Astrocyte (in vitro differentiated cells and primary cell): Measurements from ENCODE around the gene F7. TPM values are rescaled to one million over a fixed set of nuclear protein-coding genes. Genes with fewer than 3 reads are reported as not detected.
"Not testable (repeated sequence)": the region's sequence is repeated elsewhere in the genome, so short reads cannot be mapped to it uniquely, and the experiment has no call there.

Experiments used
- DNase-seq: peaks from one replicate; pipeline ENCODE4 v3.0.0-alpha.2; 2010; ENCODE audit warnings: low read depth
- FAIRE-seq: peaks from 2 replicates; lab custom pipeline; 2011; peaks lifted over from hg19 to GRCh38; lab: Jason Lieb, UNC
- H2AFZ ChIP-seq: 2 replicates; pipeline ENCODE4 v1.6.0; 2012; ENCODE audit warnings: low read depth, low read length, inconsistent platforms
- H3K27ac ChIP-seq: 2 replicates; pipeline ENCODE4 v1.5.1; 2011; ENCODE audit warnings: low read depth, low read length, inconsistent platforms
- H3K27me3 ChIP-seq: 2 replicates; pipeline ENCODE4 v1.6.0; 2011; ENCODE audit warnings: low read length, inconsistent platforms; ENCODE audit not compliant: insufficient read depth
- H3K36me3 ChIP-seq: 2 replicates; pipeline ENCODE4 v1.5.1; 2011; ENCODE audit warnings: low read length, inconsistent platforms; ENCODE audit not compliant: insufficient read depth
- H3K4me1 ChIP-seq: 2 replicates; pipeline ENCODE4 v1.5.1; 2011; ENCODE audit warnings: low read length, inconsistent platforms; ENCODE audit not compliant: insufficient read depth
- H3K4me2 ChIP-seq: 2 replicates; pipeline ENCODE4 v1.6.0; 2012; ENCODE audit warnings: low read length, inconsistent platforms
- H3K4me3 ChIP-seq: 2 replicates; pipeline ENCODE4 v1.5.1; 2011; ENCODE audit warnings: low read depth, mild to moderate bottlenecking, low read length, inconsistent platforms; ENCODE audit not compliant: insufficient read depth
- H3K79me2 ChIP-seq: 2 replicates; pipeline ENCODE4 v1.6.0; 2012; ENCODE audit warnings: mild to moderate bottlenecking, low read length, inconsistent platforms; ENCODE audit not compliant: insufficient read depth
- H3K9ac ChIP-seq: 2 replicates; pipeline ENCODE4 v1.6.0; 2012; ENCODE audit warnings: mild to moderate bottlenecking, low read length, inconsistent platforms
- H3K9me3 ChIP-seq: 2 replicates; pipeline ENCODE4 v1.5.1; 2012; ENCODE audit warnings: low read depth, mild to moderate bottlenecking, low read length, inconsistent platforms; ENCODE audit not compliant: insufficient read depth
- H4K20me1 ChIP-seq: 2 replicates; pipeline ENCODE4 v1.6.0; 2012; ENCODE audit warnings: low read length, inconsistent platforms; ENCODE audit not compliant: insufficient read depth
- H3K27ac Mint-ChIP-seq: one replicate; pipeline ENCODE4 v1.8.0; 2021; ENCODE audit warnings: mild to moderate bottlenecking, mixed read lengths; ENCODE audit not compliant: unreplicated experiment
- H3K27me3 Mint-ChIP-seq: one replicate; pipeline ENCODE4 v1.8.0; 2021; ENCODE audit warnings: low read depth, mixed read lengths; ENCODE audit not compliant: unreplicated experiment
- H3K36me3 Mint-ChIP-seq: one replicate; pipeline ENCODE4 v1.8.0; 2021; ENCODE audit warnings: low read depth, mixed read lengths; ENCODE audit not compliant: unreplicated experiment
- H3K4me1 Mint-ChIP-seq: one replicate; pipeline ENCODE4 v1.8.0; 2021; ENCODE audit warnings: low read depth, mixed read lengths; ENCODE audit not compliant: unreplicated experiment
- H3K4me3 Mint-ChIP-seq: one replicate; pipeline ENCODE4 v1.8.0; 2021; ENCODE audit warnings: mild to moderate bottlenecking, moderate library complexity, mixed read lengths; ENCODE audit not compliant: unreplicated experiment
- H3K9me3 Mint-ChIP-seq: one replicate; pipeline ENCODE4 v1.8.0; 2021; ENCODE audit warnings: mild to moderate bottlenecking, mixed read lengths; ENCODE audit not compliant: unreplicated experiment
- EZH2 ChIP-seq: IDR thresholded peaks from 2 replicates; pipeline ENCODE4 v1.6.1; 2012; ENCODE audit warnings: mild to moderate bottlenecking, low read length, inconsistent platforms; ENCODE audit not compliant: insufficient read depth
- total RNA-seq: library from RNA; stranded (reverse); gene quantifications from 2 replicates; pipeline ENCODE4 v1.2.1, GENCODE V29; 2021
- TF ChIP-seq, protein P1 (sequence below): IDR thresholded peaks from 2 replicates; pipeline ENCODE4 v1.5.1; 2011; ENCODE audit warnings: low read depth, mild to moderate bottlenecking, inconsistent platforms, low read length, moderate library complexity; ENCODE audit not compliant: insufficient read depth

The F7 gene
- total RNA-seq, 1 donor from 2014 or later = not detected

DNA sequence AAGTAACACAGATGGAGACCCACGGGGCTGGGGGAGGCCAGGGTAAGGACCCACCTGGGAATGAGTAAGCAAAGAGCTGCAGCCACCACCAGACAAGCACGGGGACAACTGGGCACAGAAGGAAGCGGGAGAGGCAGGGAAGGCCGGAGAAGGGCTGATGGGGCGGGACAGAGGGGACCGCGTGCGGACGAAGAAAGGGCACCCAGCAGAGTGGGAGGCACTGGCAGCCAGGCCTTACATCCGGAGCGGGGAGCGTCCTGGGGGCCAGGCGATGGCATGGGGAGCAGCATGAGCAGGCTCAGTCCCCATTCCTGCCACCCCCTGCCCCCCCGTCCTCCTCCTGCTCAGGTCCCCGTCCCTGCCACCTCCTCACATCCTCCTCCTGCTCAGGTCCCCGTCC, 55.8 kb downstream of the F7 start:
- no peaks in the 10 kb centered on the region for H3K9me3 Mint-ChIP-seq
- no peak overlapping the region for H3K4me3 ChIP-seq
- no peaks in the 10 kb centered on the region for H3K27me3 ChIP-seq
- no peak for TF ChIP-seq EZH2
- TF ChIP-seq, protein P1, sequence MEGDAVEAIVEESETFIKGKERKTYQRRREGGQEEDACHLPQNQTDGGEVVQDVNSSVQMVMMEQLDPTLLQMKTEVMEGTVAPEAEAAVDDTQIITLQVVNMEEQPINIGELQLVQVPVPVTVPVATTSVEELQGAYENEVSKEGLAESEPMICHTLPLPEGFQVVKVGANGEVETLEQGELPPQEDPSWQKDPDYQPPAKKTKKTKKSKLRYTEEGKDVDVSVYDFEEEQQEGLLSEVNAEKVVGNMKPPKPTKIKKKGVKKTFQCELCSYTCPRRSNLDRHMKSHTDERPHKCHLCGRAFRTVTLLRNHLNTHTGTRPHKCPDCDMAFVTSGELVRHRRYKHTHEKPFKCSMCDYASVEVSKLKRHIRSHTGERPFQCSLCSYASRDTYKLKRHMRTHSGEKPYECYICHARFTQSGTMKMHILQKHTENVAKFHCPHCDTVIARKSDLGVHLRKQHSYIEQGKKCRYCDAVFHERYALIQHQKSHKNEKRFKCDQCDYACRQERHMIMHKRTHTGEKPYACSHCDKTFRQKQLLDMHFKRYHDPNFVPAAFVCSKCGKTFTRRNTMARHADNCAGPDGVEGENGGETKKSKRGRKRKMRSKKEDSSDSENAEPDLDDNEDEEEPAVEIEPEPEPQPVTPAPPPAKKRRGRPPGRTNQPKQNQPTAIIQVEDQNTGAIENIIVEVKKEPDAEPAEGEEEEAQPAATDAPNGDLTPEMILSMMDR = no peak
- peaks cover 2% of the 10 kb centered on the region for H3K4me1 Mint-ChIP-seq
- H3K36me3 ChIP-seq = no peaks in the 10 kb centered on the region
- no peak overlapping the region for H3K9ac ChIP-seq
- no peak overlapping the region for H3K27ac ChIP-seq
- DNase-seq (no peak), FAIRE-seq (no peak)
- no peaks in the 10 kb centered on the region for H3K4me1 ChIP-seq
- no peaks in the 10 kb centered on the region for H4K20me1 ChIP-seq
- H3K79me2 ChIP-seq = no peaks in the 10 kb centered on the region
- peaks cover 18% of the 10 kb centered on the region for H3K27me3 Mint-ChIP-seq
- no peak overlapping the region for H3K4me2 ChIP-seq
- H3K9me3 ChIP-seq = no peaks in the 10 kb centered on the region
- no peak overlapping the region for H3K27ac Mint-ChIP-seq
- peaks cover 2% of the 10 kb centered on the region for H3K36me3 Mint-ChIP-seq
- H3K4me3 Mint-ChIP-seq = no peak overlapping the region
- H2AFZ ChIP-seq = no peak overlapping the region

DNA sequence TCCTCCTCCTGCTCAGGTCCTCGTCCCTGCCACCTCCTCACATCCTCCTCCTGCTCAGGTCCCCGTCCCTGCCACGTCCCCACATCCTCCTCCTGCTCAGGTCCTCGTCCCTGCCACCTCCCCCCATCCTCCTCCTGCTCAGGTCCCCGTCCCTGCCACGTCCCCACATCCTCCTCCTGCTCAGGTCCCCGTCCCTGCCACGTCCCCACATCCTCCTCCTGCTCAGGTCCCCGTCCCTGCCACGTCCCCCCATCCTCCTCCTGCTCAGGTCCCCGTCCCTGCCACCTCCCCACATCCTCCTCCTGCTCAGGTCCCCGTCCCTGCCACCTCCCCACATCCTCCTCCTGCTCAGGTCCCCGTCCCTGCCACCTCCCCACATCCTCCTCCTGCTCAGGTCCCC, 56.4 kb downstream of the F7 start:
- H3K4me3 Mint-ChIP-seq, FAIRE-seq: not testable (repeated sequence)

DNA sequence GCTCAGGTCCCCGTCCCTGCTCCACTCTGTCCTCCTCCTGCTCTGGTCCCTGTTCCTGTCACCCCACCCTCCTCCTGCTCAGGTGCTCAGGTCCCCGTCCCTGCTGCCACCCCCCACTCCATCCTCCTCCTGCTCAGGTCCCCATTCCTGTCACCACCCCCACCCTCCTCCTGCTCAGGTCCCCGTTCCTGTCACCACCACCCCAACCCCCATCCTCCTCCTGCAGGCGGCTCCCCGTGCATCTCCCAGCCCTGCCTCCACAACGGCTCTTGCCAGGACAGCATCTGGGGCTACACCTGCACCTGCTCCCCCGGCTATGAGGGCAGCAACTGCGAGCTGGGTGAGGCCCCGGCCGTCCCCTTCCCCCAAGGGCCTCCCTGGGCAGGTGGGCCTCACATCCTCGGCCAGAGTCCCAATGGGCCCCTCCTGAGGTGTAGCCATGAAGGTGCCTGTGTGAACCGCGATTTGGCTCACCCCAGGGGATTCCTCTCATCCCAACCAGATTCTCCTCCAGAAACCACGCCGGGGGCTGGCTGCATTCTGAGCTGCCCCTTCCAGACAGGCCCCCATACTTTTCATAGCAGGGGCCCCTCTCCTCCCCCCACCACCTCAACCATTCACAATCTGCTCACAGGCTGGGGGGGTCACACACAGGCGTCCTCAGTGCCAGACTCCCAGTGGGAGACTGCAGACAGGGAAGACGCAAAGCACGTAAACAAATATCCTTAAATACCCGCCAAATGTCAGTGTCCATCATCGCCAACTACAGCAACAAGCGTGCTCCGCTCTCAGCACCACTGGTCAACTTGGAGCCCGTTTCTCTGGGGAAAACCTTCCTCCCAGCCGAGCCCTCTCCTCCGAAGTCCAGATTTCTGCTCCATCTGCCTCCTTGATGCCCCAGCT, 57.4 kb downstream of the F7 start:
- no peaks in the 10 kb centered on the region for H4K20me1 ChIP-seq
- H3K4me2 ChIP-seq = no peak overlapping the region
- no peaks in the 10 kb centered on the region for H3K79me2 ChIP-seq
- no peaks in the 10 kb centered on the region for H3K9me3 Mint-ChIP-seq
- no peak for FAIRE-seq
- H3K27ac ChIP-seq = no peak overlapping the region
- no peaks in the 10 kb centered on the region for H3K4me1 Mint-ChIP-seq
- H3K27me3 Mint-ChIP-seq = peaks cover 18% of the 10 kb centered on the region
- no peak overlapping the region for H2AFZ ChIP-seq
- H3K36me3 ChIP-seq = peaks cover 4% of the 10 kb centered on the region
- TF ChIP-seq, protein P1 = no peak
- TF ChIP-seq EZH2 = no peak
- no peak overlapping the region for H3K9ac ChIP-seq
- peak overlapping the region; percentile 20 for H3K27ac Mint-ChIP-seq
- H3K36me3 Mint-ChIP-seq = peaks cover 2% of the 10 kb centered on the region
- H3K4me3 ChIP-seq = no peak overlapping the region
- H3K4me3 Mint-ChIP-seq = no peak overlapping the region
- no peak for DNase-seq
- no peaks in the 10 kb centered on the region for H3K4me1 ChIP-seq
- no peaks in the 10 kb centered on the region for H3K27me3 ChIP-seq
- no peaks in the 10 kb centered on the region for H3K9me3 ChIP-seq

More for the DNA sequence above, 56.4 kb downstream of the F7 start:
- not testable (repeated sequence) for H2AFZ ChIP-seq, H3K27me3 ChIP-seq, H3K9me3 ChIP-seq, DNase-seq, H3K4me1 ChIP-seq, H3K9me3 Mint-ChIP-seq, H3K4me2 ChIP-seq, H4K20me1 ChIP-seq, H3K4me1 Mint-ChIP-seq, H3K36me3 ChIP-seq, H3K36me3 Mint-ChIP-seq, H3K9ac ChIP-seq, H3K4me3 ChIP-seq, H3K27ac Mint-ChIP-seq, H3K27ac ChIP-seq, H3K79me2 ChIP-seq
- peaks cover 18% of the 10 kb centered on the region for H3K27me3 Mint-ChIP-seq
